ENCODE results near the gene SOX14. TPM values are rescaled to one million over a fixed set of nuclear protein-coding genes. Genes with fewer than 3 reads are reported as not detected.

Gene SOX14
- total RNA-seq, 1 donor from 2014 or later = not detected

DNA sequence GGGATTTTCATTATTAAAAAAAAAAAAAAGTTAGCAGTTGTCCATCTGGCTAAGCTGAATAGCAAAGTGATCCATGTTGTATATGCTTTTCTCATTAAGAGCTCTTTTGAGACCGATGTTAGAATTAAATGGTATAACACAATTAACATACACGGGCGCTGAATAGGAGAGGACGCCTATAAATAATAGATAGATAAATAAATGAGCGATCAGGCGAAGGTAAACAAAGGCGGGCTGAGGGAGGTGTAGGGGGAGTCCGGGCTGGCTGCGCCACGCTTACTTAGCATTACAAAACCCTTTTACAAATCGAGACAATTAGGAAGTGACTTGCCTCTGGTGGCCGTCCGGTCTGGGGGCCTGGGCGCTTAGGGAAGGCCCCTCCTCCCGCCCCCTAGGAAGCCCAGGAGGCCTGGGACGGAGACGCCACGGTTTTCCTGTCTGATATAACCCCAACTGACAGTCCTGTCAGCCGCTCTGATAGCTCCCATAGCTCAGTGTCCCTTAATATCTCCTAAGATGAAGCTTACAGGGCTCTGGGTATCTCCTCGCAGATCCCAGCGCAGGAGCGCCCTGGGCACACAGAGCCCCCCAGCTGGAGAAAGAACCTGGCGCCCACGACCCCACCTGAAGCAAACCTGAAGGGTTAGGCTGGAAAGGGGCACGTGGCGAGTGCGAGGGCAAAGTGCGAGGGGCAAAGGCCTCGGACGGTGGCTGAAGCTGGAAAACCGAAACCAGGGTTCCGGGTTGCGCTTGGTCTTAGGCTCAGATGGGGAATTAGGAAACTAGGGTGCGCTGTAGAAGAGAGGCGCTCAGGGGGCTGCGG, 3.6 kb downstream of the SOX14 start:
- ATAC-seq = peak; percentile 68
- no peak for DNase-seq (ENCODE audit: low spot score)

DNA sequence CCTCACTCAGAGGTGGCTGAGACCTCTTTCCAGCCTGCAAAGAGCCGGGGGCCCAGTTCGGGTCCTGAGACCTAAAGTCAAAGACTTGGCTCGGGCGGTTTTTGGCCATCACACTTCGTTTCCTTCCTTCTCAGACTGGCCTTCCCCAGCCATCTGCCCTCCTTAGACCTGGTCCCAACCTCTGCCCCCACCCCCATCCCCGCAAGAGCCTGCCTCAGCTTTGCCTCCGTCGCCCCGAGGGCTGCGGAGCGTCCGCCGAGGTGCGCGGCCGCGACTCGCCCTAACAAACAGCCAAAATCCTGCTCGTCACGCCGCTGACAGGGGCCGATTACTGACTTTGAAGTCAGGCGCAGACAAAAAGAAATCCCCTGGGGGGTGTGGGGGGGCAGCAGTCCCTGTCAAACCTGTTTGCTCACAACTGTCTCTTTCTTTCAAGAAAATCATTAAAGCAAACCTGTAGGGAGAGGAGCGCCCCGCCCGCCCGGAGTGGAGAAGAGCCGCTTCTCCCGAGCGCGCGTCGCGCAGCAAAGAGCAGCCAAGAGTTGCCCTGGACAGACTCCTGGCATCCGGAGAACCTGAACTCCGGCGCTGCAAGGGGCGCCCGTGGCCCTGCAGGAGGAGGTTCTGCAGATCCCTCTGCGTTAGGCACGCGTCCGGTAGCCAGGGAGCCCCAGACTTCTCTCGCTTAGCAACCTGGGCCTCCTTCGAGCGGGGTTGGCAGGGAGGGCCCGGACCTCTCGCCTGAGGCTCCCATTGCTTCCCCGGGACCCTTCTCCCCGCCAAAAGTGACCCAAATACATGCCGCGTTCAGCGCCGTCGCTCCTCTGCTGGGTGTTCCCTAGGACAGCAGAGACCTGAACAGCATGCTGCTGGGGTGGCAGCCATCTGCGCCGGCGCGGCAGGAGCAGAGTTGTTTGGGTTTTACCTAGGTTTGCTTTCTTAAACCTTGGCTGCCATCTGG, 4.5 kb downstream of the SOX14 start:
- DNase-seq (ENCODE audit: low spot score) (no peak), ATAC-seq (peak; percentile 62)

DNA sequence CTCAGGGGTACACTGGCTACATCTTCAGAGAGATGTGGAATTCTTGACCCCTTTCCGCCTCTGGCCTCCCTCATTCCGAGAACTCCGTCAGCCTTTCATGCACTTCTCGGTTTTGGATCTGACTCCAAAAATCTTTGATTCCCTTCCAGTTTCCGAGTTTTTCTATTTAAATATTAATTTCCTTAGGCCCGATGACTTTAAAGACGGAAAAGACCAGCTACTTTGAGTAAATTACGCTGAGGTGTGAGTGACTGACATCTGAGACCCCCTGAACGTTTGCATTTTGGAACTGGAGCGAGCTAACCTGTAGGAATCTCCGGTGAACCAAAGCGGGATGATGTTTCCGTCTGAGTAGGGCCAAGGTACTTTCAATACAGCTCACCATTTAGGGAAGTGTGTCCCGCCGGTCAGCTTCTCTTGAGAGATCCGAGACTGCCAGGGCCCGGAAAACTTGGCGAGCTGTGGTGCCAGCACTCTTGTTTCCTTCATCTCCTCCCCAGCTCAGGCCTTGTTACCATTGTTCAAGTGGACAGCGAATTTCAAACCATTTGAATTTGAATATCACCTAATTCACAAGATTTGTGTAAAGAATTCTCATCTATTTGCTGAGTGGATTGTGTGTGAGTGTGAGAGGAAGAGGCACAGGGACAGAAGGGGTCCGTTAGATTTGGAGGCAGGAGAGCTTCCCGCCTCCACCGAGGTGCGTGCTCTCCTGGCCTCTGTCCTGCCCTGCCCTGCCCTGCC, 5.4 kb downstream of the SOX14 start:
- no peak for ATAC-seq

DNA sequence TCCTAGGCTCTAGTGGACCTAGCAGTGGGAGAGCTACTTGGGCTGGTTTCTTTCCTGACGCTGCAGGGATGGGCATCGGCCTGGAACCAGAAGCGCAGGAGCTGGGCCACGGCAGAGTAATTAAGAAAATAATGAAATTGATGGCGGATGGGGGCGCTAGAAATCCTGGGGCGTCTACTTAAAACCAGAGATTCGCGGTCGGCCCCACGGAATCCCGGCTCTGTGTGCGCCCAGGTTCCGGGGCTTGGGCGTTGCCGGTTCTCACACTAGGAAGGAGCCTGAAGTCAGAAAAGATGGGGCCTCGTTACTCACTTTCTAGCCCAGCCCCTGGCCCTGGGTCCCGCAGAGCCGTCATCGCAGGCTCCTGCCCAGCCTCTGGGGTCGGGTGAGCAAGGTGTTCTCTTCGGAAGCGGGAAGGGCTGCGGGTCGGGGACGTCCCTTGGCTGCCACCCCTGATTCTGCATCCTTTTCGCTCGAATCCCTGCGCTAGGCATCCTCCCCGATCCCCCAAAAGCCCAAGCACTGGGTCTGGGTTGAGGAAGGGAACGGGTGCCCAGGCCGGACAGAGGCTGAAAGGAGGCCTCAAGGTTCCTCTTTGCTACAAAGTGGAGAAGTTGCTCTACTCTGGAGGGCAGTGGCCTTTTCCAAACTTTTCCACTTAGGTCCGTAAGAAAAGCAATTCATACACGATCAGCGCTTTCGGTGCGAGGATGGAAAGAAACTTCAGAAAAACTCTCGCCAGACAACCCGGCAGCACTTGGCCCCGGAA, 6.1 kb downstream of the SOX14 start:
- DNase-seq (ENCODE audit: low spot score) (no peak), ATAC-seq (no peak)

More for the DNA sequence above, 5.4 kb downstream of the SOX14 start:
- DNase-seq (ENCODE audit: low spot score) = no peak

DNA sequence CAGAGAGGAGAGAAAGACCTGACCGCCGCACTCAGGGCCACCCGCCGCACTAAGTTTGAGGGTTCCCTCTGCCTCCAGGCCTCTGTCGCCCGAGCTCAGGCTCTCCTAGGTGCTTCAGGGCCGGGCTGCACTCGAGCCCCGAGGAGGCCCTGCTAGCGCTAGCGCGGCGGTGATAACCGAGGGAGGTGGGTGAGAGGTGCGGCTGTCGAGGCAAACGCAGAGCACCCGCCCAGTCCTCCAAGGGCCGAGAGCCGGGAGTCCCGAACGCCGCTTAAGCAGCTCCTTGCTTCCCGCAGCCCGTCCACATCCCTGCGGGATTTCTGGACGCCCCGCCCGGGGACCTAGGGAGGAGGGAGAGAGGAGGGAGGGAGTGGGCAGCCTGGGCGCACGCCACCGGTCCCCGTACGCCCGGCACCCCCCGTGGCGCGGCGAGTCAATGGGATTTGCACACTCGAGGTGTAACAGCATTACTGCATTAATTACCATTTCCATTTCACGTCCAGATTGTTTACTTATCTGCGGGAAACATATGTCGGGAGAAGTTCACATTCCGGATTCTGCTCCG, 6.8 kb downstream of the SOX14 start:
- ATAC-seq (no peak), DNase-seq (ENCODE audit: low spot score) (no peak)

DNA sequence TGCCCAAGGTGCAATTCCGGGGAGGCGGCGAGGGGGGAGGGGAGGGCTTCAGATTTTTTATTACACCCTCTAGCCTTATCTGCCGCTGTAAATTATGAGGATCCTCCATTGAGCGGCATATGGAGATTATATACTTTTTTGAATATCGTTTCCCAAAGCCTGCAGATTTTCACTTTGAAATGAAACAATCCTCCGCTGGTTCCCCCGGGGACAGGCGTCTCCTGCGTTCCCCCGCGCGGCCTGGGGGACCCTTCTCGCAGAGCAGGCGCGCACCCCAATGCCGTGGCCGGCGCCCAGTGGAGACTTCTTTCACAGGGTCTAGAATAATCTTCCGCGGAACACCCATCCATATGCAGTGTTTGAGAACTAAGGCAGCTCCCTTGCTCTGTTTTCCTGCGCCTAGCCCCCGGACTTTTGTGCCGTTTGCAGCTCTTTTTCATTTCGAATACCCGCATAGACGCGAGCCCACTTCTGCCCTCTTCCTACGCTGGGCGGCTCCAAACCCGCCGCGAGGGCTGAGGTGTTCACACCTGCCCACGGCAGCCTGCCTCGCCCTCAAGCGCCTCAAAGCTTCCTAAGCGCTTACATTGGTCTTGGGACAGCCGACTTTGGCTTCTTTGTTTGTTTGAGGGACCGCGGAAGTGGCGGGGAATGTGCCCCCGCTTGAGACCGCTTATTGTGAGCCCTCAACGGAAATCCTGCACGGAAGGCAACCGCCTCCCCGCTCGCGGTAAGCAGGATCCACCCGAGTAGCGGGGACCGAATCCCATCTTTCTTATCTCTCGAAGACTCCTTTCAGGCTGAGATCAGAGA, 7.5 kb downstream of the SOX14 start:
- ATAC-seq = no peak

DNA sequence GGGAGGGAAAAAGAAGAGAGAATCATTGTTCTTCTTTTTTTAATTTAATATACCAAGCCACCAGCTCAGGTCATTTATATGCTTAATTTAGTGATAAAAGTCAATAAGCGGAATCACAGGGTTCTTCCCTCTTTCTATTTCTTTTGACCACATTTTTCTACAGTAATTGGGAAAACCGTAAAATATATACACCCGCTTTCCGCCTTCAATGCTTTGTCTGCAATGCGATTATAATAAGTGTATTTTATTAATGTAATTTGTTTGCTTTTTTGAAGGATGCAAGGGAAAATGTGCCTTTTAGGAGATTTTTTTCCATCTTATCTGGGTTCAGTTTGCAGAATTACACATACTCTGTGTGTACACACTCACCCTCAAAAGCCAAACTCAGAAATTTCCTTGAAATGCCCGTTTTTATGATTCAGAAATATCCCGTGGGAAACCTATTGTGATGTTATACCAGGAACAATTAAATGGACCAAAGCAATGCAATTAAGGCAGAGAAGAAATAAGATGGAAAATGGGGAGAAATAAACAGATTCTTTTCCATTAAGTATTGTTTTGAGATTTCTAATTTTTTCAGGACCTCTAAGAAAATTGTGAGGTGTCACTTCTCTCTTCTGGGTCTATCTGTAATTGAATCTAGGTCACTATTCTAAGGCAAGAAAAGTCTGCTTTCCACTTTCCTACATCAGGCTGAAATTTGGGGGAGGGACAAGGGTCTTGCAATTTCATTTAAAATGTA, 8.3 kb downstream of the SOX14 start:
- DNase-seq (ENCODE audit: low spot score) (no peak), ATAC-seq (no peak)

More for the DNA sequence above, 7.5 kb downstream of the SOX14 start:
- no peak for DNase-seq (ENCODE audit: low spot score)

DNA sequence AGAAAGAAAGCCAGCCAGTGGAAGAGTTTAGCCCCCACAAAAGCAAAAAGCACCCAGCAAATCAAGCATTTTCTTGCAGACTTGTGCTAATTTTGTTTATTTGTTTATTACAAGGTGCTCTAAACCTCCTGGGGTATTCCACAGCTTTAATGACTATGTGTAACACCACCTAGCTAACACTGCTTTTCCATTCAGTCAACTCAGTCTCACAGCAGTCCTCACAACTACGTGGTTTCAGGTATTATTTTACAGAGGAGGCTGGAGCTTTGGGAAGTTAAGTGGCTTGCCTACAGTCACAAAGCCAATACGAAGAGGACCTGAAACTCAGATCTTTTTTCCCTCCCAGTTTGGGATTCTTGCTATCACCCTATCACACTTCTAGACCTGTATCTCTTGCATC, 14.8 kb downstream of the SOX14 start:
- DNase-seq (ENCODE audit: low spot score) = no peak
- no peak for ATAC-seq

DNA sequence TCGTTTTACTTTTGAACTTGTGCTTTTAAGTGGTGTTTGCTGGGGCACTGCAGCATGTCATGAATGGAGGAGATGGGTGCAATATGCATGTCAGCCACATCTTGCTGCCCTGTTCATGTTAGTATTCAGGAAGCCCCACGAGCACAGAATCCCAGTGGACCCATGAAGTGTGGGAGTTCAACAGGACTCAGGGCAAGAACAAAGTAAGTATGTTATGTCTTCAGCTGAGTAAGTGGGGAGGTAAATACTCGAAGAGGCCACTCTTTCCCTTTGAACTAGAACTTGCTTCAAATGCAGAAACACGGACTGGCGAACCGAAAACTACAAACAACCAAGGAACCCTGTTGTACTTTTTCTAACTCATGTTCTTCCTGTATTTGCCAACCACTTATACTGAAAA, 23.4 kb downstream of the SOX14 start:
- DNase-seq (ENCODE audit: low spot score) = no peak
- ATAC-seq = no peak

DNA sequence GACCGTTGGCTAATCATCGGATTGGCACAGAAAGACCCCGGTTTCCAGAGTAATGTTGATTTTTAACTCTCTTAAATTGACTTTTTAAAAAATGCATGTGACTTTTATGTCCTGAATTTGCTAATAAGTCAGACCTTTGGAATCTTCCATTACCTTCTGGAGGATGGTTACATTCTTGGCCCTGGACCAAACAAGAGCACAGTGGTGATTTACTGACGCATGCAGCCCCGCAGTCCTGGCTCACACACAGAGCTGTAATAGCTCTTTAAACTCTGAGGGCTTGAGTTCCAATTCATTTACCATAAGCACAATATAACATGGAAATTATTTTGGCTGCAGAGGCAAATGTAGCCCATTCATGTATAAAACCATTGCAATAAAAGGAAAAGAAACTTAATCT, 25.1 kb downstream of the SOX14 start:
- ATAC-seq (no peak), DNase-seq (ENCODE audit: low spot score) (no peak)

DNA sequence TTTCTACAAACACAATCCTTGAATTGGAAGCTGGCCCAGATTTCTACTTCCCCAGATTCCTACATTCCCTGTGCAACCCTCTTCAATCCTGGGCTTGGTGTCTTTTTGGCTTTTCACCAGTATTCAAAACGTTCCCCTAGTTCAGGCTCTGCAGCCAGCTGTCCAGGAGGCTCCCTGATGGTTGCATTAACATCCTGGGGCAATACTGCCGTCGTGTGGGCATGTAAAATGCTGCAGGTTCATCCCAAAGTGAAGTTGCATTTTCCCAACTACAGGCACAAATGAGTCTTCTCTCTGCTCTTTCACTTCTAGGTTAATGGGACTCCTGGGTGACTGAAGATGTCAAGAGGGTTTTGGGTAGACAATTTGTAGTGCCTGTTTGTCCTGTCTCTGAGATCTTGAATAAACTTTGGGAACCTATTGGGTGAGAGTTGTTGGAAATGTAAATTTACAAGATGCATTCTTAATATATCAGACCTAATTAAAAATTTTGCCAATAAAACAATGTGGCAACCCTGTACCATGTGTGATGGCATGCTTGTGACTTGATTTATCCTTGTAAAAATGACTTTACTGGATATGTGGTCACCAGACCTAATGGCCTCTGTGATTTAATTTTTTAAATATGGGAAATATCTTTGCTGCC, 28.6 kb downstream of the SOX14 start:
- peak; percentile 57 for DNase-seq (ENCODE audit: low spot score)

DNA sequence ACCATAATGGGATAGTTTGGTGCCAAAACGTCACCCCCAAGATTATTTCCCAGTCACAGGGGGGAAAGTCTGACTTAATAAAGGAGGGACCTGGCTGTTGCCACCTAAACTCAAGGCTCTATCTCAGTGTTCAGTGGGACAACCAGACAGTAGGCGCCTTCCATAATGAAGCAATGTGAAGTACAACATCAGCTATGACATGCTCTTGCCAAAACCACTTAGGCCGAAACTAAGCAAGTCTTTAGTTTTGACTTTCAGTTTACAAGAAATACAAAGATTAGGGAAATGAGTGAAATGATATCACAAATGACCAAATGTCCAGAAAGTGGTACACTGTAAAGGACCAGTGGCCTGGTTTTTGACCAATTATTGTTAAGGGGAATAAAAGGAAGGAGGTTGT, 32.9 kb downstream of the SOX14 start:
- ATAC-seq (no peak), DNase-seq (ENCODE audit: low spot score) (no peak)

More for the DNA sequence above, 28.6 kb downstream of the SOX14 start:
- ATAC-seq = peak; percentile 99

DNA sequence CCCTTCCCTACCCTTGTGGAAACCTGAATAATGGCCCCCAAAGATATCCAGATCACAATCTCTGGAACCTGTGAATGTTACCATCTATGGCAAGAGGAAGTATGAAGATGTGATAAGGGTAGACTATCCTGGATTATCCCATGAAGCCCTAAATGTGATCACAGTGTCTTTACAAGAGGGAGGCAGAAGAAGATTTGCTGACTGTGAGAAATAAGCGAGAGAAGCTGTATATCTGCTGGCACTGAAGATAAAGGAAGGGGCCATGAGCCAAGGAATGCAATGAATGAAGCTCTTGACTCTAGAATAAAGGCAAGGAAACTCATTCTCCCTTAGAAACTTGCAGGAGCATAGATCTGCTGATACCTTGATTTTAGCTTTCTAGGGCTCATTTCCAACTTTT, 39.1 kb downstream of the SOX14 start:
- ATAC-seq = no peak
- DNase-seq (ENCODE audit: low spot score) = no peak

DNA sequence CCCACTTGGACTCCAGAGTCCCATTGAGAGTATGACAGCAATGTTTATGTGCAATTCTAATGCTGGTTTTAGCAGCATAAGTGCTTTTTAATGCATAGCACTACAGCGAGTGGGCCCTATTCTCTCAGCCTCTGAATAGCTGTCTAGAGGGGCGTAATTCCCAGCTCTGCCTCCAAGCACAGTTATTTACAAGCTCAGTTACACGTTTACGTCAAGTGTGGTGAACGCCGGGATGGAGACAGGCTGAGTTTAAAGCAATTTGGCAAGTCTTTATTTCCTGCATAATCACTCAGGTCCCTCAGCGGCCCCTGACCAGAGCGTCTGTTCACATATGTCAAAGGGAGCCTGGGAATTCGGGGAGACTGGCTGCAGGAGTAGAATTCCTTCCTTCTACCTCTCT, 43.9 kb downstream of the SOX14 start:
- DNase-seq (ENCODE audit: low spot score) (no peak), ATAC-seq (no peak)

DNA sequence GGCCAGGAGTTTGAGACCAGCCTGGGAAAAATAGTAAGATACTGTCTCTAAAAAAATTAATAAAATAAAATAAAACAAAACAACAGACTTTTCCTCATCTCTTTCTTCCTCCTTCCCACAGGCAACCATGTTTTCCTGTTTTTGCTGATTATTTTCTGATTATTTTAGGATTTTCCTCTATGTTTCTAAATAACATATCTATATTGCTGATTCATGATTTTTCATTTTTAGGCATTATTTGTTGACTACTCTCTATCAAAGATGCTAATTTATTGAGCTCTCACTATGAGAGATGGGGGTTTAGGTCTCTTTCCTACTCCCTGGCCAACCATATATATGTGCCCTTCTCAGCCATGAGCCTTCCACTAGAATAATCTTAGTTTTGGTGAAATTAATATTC, 45.4 kb downstream of the SOX14 start:
- ATAC-seq = no peak
- DNase-seq (ENCODE audit: low spot score) = no peak

DNA sequence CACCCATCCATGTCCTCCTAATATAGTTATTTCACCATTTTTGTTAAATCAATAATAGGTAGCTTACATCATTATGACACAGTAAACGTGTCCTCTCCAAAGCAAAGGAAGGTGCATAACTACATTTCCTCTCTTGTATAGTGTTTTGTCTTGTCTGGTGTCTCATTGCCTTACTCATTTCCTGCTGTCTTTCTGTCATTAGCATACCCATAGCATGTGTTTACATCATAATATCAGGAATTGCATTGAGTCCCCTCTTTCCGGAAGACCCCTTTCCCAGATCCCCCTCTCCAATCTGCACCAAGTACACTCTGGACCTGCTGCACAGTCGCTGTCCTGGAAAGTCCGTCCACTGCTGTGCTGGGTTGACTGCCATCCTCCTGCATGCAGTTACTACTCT, 47.9 kb downstream of the SOX14 start:
- ATAC-seq (no peak), DNase-seq (ENCODE audit: low spot score) (no peak)

DNA sequence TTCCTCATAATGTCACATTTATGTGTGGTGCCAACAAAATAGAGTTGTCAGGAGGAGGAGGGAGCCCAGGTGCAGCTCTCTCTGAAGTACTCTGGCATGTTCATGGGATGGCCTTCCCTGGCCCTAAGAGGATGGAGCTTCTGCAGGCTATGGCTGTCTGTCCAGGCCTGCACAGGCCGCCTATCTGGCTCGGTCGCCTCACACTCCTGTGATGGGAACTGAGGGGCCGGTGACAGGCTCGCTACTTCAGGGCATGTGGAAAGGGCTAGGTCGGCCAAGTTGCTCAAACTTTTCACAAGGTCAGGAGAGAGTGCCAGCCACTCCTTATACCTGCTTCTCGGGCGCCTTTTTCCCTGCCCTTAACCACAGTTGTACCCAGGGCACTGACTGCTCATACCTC, 51.1 kb downstream of the SOX14 start:
- DNase-seq (ENCODE audit: low spot score) = no peak
- ATAC-seq = no peak
